ENCODE measurements around the gene GRM7.

DNA sequence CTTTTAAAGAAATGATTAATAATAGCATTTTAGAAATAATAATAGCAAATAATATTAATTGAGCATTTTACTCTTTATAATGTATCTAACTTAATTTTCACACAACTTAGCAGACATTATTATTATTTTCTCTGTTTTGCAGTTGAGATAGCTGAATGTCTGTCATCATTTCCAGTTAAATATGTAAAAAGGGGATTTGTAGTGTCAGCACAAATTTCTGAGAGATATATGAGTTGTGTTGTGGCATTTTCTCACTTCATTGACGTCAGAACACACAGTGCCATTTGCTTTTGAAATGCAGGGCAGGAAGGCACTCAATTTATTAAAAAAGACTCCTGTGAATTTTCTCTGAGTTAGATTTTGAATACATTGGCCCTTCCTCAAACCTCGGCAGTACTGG, 111.0 kb downstream of the GRM7 start:
- no peak for TF ChIP-seq TAF1 (IDR thresholded peaks at IDR 0.05; ENCODE audit: borderline replicate concordance, insufficient read depth, low read length)
- no peak for TF ChIP-seq POLR2AphosphoS5 (IDR thresholded peaks at IDR 0.05; ENCODE audit: low read depth, low read length)
- TF ChIP-seq SIN3A (IDR thresholded peaks at IDR 0.05; ENCODE audit: borderline replicate concordance, insufficient read depth, low read length) = no peak
- TF ChIP-seq REST (IDR thresholded peaks at IDR 0.05; ENCODE audit: insufficient read depth in 1 of 2, low read depth in 2 of 2, low read length in 2 of 2) = no peak
- TF ChIP-seq FOXP2 (optimal IDR thresholded peaks at IDR 0.05; ENCODE audit: borderline replicate concordance, extremely low read depth, extremely low read length, insufficient read depth) = no peak

Data from PFSK-1 (cell line).